ENCODE results near the gene LMAN2L.

DNA sequence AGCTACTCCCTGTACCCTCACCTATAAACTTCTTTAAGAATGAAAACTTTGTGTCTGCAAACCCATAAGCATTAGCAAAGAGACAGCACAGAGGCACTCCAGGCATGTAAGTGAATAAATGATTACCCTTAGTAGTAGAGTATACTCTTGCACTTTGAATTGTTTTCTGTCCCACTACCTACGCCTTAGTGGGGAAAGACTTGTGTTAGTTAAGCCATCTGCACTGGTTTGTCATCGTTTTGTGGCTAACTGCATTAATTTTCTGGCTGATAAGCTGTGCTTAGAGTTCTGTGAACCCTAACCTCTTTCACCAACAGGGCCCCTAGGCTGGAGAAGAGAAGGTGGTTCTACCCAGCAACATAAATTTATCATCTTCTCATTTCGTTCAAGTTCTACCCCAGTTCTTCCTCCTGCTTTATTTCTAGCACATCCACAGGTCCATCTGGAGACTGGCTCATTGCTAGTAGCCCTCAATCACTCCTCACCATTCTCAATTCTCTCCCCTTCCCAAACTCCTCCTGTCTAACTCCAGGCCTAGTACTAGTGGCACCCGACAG is 710 bp downstream of the LMAN2L start:
- TF ChIP-seq, protein P1, sequence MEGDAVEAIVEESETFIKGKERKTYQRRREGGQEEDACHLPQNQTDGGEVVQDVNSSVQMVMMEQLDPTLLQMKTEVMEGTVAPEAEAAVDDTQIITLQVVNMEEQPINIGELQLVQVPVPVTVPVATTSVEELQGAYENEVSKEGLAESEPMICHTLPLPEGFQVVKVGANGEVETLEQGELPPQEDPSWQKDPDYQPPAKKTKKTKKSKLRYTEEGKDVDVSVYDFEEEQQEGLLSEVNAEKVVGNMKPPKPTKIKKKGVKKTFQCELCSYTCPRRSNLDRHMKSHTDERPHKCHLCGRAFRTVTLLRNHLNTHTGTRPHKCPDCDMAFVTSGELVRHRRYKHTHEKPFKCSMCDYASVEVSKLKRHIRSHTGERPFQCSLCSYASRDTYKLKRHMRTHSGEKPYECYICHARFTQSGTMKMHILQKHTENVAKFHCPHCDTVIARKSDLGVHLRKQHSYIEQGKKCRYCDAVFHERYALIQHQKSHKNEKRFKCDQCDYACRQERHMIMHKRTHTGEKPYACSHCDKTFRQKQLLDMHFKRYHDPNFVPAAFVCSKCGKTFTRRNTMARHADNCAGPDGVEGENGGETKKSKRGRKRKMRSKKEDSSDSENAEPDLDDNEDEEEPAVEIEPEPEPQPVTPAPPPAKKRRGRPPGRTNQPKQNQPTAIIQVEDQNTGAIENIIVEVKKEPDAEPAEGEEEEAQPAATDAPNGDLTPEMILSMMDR (IDR thresholded peaks at IDR 0.05; ENCODE audit: control extremely low read depth in 1 of 3, insufficient read depth in 1 of 3, low read depth in 1 of 3, low read length in 3 of 3) = no peak
- TF ChIP-seq TAF1 (IDR thresholded peaks at IDR 0.05; ENCODE audit: low read depth, low read length) = no peak
- TF ChIP-seq SUZ12 (IDR thresholded peaks at IDR 0.05; ENCODE audit: low read length) = no peak
- TF ChIP-seq, protein P2, sequence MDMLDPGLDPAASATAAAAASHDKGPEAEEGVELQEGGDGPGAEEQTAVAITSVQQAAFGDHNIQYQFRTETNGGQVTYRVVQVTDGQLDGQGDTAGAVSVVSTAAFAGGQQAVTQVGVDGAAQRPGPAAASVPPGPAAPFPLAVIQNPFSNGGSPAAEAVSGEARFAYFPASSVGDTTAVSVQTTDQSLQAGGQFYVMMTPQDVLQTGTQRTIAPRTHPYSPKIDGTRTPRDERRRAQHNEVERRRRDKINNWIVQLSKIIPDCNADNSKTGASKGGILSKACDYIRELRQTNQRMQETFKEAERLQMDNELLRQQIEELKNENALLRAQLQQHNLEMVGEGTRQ (IDR thresholded peaks at IDR 0.05; ENCODE audit: low read length) = no peak
- no peak for TF ChIP-seq ZNF274 (IDR thresholded peaks at IDR 0.05; ENCODE audit: borderline replicate concordance, extremely low read depth, low read length)
- TF ChIP-seq SIN3A (conservative IDR thresholded peaks at IDR 0.05 in 1 of 2, IDR thresholded peaks at IDR 0.05 in 1 of 2; ENCODE audit: low read depth in 1 of 2, low read length in 2 of 2) = no peak
- TF ChIP-seq POLR2A (IDR thresholded peaks at IDR 0.05; ENCODE audit: control extremely low read depth in 1 of 2, low read depth in 2 of 2, low read length in 2 of 2) = no peak
- TF ChIP-seq TEAD4 (IDR thresholded peaks at IDR 0.05; ENCODE audit: low read depth, low read length) = no peak
- no peak for TF ChIP-seq EZH2 (IDR thresholded peaks at IDR 0.05; ENCODE audit: low read depth, low read length, severe bottlenecking)
- TF ChIP-seq TAF7 (optimal IDR thresholded peaks at IDR 0.05; ENCODE audit: borderline replicate concordance, low read depth, low read length) = no peak
- no peak for TF ChIP-seq BCL11A (IDR thresholded peaks at IDR 0.05; ENCODE audit: low read depth in 2 of 2, low read length in 2 of 2)
- TF ChIP-seq EP300 (IDR thresholded peaks at IDR 0.05; ENCODE audit: borderline replicate concordance in 1 of 2, low read depth in 2 of 2, low read length in 2 of 2) = no peak
- TF ChIP-seq RAD21 (IDR thresholded peaks at IDR 0.05 in 1 of 2, conservative IDR thresholded peaks at IDR 0.05 in 1 of 2; ENCODE audit: low read depth in 2 of 2, low read length in 2 of 2) = no peak
- TF ChIP-seq, protein P3, sequence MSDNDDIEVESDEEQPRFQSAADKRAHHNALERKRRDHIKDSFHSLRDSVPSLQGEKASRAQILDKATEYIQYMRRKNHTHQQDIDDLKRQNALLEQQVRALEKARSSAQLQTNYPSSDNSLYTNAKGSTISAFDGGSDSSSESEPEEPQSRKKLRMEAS (IDR thresholded peaks at IDR 0.05) = no peak

All from H1 (cell line).